ENCODE measurements around the gene F10.

F10 gene

GRCh38 chr13:113087923-113088690 is 34.5 kb upstream of the F10 start:
- Histone ChIP-seq H3K4me3 (ENCODE audit: low read length, poor library complexity, severe bottlenecking) (no peak overlapping the region), H3K27me3 (ENCODE audit: insufficient read depth, low read length, poor library complexity, severe bottlenecking) (no peaks in the 10 kb centered on the region), H3K9me3 (ENCODE audit: insufficient read depth, low read depth, low read length) (no peaks in the 10 kb centered on the region), H2AFZ (ENCODE audit: low read length) (no peak overlapping the region), H3K4me1 (ENCODE audit: insufficient read depth, low read length, poor library complexity, severe bottlenecking) (no peaks in the 10 kb centered on the region), H4K20me1 (ENCODE audit: insufficient read depth, low read length, poor library complexity, severe bottlenecking) (no peaks in the 10 kb centered on the region), H3K4me2 (ENCODE audit: low read depth, low read length, poor library complexity, severe bottlenecking) (no peak overlapping the region), H3K9me2 (replicated peaks; ENCODE audit: low read depth, low read length) (no peaks in the 10 kb centered on the region), H3K9ac (ENCODE audit: low read depth, low read length, poor library complexity, severe bottlenecking) (no peak overlapping the region), H3K79me2 (ENCODE audit: insufficient read depth, low read length) (no peaks in the 10 kb centered on the region), H3F3A (ENCODE audit: low read depth) (no peaks in the 10 kb centered on the region), H3K36me3 (ENCODE audit: insufficient read depth, low read length) (no peaks in the 10 kb centered on the region)
- TF ChIP-seq CTCF (conservative IDR thresholded peaks at IDR 0.05; ENCODE audit: low read length) (no peak), EZH2phosphoT487 (IDR thresholded peaks at IDR 0.05; ENCODE audit: borderline replicate concordance) (no peak)

- no peak overlapping the region for H3K4me2 ChIP-seq (ENCODE audit: low read depth, low read length, poor library complexity, severe bottlenecking)
- H3K36me3 ChIP-seq (ENCODE audit: insufficient read depth, low read length): no peaks in the 10 kb centered on the region
- H4K20me1 ChIP-seq (ENCODE audit: insufficient read depth, low read length, poor library complexity, severe bottlenecking): no peaks in the 10 kb centered on the region
- no peaks in the 10 kb centered on the region for H3F3A ChIP-seq (ENCODE audit: low read depth)
- no peak overlapping the region for H3K9ac ChIP-seq (ENCODE audit: low read depth, low read length, poor library complexity, severe bottlenecking)
- H2AFZ ChIP-seq (ENCODE audit: low read length): no peak overlapping the region
- no peaks in the 10 kb centered on the region for H3K9me2 ChIP-seq (replicated peaks; ENCODE audit: low read depth, low read length)
- no peaks in the 10 kb centered on the region for H3K4me1 ChIP-seq (ENCODE audit: insufficient read depth, low read length, poor library complexity, severe bottlenecking)
- no peaks in the 10 kb centered on the region for H3K79me2 ChIP-seq (ENCODE audit: insufficient read depth, low read length)
- H3K4me3 ChIP-seq (ENCODE audit: low read length, poor library complexity, severe bottlenecking): no peak overlapping the region
- no peaks in the 10 kb centered on the region for H3K27me3 ChIP-seq (ENCODE audit: insufficient read depth, low read length, poor library complexity, severe bottlenecking)
- TF ChIP-seq CTCF (conservative IDR thresholded peaks at IDR 0.05; ENCODE audit: low read length): no peak
- no peak for TF ChIP-seq EZH2phosphoT487 (IDR thresholded peaks at IDR 0.05; ENCODE audit: borderline replicate concordance)
- no peaks in the 10 kb centered on the region for H3K9me3 ChIP-seq (ENCODE audit: insufficient read depth, low read depth, low read length)
Measured at GRCh38 chr13:113088691-113089020, 33.9 kb upstream of the F10 start.

- Histone ChIP-seq H3K79me2 (ENCODE audit: insufficient read depth, low read length) (no peaks in the 10 kb centered on the region), H2AFZ (ENCODE audit: low read length) (no peak overlapping the region), H3F3A (ENCODE audit: low read depth) (no peaks in the 10 kb centered on the region), H3K9me3 (ENCODE audit: insufficient read depth, low read depth, low read length) (no peaks in the 10 kb centered on the region), H3K27me3 (ENCODE audit: insufficient read depth, low read length, poor library complexity, severe bottlenecking) (no peaks in the 10 kb centered on the region), H3K4me3 (ENCODE audit: low read length, poor library complexity, severe bottlenecking) (no peak overlapping the region), H3K9me2 (replicated peaks; ENCODE audit: low read depth, low read length) (no peaks in the 10 kb centered on the region), H3K36me3 (ENCODE audit: insufficient read depth, low read length) (no peaks in the 10 kb centered on the region), H4K20me1 (ENCODE audit: insufficient read depth, low read length, poor library complexity, severe bottlenecking) (no peaks in the 10 kb centered on the region), H3K4me1 (ENCODE audit: insufficient read depth, low read length, poor library complexity, severe bottlenecking) (no peaks in the 10 kb centered on the region), H3K4me2 (ENCODE audit: low read depth, low read length, poor library complexity, severe bottlenecking) (no peak overlapping the region), H3K9ac (ENCODE audit: low read depth, low read length, poor library complexity, severe bottlenecking) (no peak overlapping the region)
- TF ChIP-seq EZH2phosphoT487 (IDR thresholded peaks at IDR 0.05; ENCODE audit: borderline replicate concordance) (no peak), CTCF (conservative IDR thresholded peaks at IDR 0.05; ENCODE audit: low read length) (no peak)
Measured at GRCh38 chr13:113089693-113090414, 32.7 kb upstream of the F10 start.
